GM21717 (cell line): ENCODE data around the gene QKI.
A peak's percentile ranks its signal among the peaks of the same experiment; 100 is the strongest.

ENCODE experiments used
- ATAC-seq: cut with Tn5 transposase; IDR thresholded peaks from one replicate; pipeline ENCODE4 v1.9.1; 2021; ENCODE audit warnings: mild to moderate bottlenecking, moderate library complexity; ENCODE audit not compliant: unreplicated experiment

QKI gene

GRCh38 chr6:163527291-163527690 lies 112.8 kb downstream of the QKI start:
- no peak for ATAC-seq

DNA sequence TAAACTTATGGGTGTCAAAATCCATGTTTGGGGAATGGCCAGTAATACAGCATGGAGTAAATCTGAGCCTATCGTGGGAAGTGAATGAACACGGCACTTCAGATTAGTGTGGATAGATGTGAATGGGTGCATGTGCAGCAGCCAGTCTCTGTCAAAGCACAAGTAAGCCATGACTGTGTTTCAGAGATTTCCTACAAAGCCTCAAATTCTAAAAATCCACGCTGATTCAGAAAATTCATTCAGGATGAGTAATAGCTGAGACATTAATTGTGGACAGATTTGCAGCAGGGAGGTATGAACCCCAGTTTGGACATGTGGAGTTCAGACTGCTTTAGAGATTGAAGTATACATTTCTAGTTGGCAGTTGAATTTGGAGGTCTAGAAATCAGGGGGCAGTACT lies 115.1 kb downstream of the QKI start:
- no peak for ATAC-seq

GRCh38 chr6:163530406-163530805 lies 115.9 kb downstream of the QKI start:
- ATAC-seq = no peak

- no peak for ATAC-seq
Measured at GRCh38 chr6:163531122-163531521, 116.6 kb downstream of the QKI start.

- ATAC-seq = no peak
Measured at GRCh38 chr6:163532526-163533078, 118.1 kb downstream of the QKI start.

DNA sequence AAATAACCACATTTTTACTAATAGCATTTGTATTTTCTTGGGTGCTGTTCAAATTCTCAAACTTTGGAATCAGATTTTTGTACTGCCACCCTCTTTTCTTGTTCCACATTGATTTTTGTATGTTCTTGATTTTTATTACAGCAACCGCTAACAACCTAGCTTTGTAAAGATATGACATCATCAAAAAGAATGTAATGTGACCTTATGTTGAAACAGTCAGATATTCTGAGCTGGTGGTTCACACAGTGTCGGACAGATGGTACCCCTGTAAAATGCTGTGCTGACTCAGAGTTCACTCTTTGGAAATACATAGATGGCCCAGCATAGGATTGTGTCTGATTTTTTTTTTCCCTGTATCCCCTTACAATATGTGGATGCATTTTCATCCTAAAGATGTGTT lies 118.9 kb downstream of the QKI start:
- no peak for ATAC-seq

DNA sequence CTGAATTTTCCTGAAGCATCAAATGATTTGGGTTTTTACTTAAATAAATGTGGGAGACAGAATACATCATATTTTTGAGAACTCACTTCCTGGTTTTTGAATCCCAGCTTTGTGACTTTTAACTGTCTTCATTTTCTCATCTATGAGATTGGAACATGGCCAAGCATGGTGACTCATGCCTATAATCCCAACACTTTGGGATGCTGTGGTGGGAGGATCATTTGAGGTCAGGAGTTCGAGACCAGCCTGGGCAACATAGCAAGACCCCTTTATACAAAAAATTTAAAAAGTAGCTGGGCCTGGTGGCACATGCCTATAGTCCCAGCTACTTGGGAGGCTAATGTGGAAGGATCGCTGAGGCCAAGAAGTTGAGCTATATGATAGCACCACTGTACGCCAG lies 122.3 kb downstream of the QKI start:
- no peak for ATAC-seq

DNA sequence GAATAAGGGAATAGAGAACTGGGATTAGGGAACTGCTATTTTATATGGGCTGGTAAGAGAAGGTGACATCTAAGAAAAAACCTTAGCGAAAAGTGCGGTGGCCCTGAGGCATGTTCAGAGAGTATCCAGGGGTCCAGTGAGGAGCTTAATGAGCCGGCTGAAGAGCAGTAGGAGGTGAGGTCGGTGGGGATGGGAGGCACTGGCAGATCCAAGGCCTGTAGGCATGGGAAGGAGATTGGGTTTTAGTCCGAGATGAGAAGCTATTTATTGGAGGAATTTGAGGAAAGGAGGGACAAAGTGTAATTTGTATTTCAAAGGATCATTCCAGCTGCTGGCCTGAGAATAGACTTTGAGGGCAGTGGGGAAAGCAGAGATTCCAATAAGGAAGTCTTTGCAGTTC lies 123.8 kb downstream of the QKI start:
- no peak for ATAC-seq

- ATAC-seq = no peak
Measured at GRCh38 chr6:163539101-163539762, 124.7 kb downstream of the QKI start.

DNA sequence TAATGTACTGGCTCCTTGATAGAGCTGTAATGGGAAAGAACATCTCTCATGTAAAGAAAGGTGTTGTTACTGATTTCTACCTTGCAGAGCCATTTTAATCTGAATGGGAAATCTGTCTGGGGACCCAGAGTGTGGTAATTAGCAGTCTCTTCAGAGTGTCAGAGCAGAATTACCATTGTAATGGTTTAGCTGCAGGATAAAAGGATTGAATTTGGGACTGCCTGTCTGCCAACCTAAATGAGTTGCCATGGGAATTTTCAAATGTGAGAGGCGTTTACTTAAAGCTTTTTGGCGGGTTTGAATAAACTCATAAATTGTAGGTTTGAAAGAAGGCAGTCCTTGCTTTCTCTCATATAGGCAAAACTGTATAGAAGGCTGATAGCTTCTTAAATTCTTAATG lies 128.8 kb downstream of the QKI start:
- ATAC-seq = no peak

DNA sequence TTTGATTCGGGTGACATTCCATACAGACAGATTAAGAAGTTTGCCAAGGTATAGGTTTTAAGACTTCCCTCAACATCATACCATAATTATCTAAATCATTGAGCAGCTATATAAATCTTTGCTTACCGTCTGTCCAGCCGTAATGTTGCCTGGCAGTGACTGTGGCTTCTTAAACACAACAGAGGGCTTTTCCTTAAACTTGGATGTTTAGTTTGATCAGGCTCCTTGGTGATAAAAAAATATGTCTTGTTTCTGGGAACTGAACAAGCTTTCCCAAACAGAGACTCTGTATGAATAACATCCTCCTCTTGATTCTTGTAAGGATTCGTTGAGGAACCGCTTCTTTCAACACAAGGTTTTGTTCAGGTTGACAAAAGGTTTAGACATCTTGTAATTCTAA lies 130.9 kb downstream of the QKI start:
- no peak for ATAC-seq

- ATAC-seq = no peak
Measured at GRCh38 chr6:163547287-163547686, 132.8 kb downstream of the QKI start.

DNA sequence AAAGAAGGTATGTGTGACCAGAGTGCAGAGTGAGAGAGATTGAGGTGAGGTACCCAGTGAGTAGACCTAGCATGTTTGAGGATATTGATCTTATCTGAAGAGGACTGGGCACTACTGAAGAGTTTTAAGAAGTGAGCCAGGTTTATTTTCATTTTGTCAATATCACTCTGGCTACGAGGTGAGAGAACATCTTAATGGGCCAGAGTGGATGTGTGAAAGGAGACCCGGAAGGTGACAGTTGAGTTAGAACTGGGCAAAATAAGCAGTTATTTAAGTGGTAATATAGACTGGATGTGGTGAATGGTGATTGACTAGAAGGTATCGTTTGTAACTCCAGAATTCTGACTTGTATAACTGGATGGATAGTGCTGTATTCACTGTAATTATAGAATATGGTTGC lies 134.1 kb downstream of the QKI start:
- ATAC-seq = no peak

DNA sequence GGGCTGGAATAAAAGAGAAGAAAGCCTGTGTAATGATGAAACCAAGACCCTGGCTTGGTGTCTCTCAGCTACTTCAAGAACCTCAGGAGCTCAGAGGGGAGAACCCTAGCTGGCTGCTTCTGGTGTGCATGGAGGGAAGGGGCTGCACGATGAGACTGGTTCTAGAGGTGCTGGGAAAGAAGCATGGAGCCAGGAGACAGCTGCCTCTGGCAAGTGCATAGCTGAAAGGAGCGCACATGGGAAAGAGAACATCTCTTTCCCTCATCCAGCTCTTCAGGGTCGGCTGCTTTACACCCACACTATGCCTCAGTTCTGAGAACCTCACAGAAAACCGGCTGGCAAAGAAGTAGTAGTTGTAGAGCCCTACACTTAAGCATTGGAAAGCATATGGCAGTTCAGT lies 139.5 kb downstream of the QKI start:
- ATAC-seq = no peak

DNA sequence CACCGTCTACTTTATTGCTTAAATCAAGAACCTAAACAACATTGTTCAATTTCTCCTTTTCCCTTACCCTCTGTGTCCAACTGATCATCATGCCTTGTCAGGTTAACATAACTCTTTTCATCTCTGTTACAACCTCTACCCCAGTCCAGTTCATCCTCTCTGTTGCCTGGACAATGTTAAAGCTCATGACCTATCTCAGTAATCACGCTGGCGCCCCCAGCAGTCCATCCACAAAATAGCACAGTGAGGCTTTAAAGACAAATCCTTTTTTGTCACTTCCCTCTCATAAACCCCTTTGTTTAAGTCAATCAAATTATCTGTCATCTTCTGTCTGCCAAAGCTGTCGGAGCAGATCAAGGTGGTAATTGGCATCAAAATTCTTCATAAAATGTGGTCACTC lies 140.1 kb downstream of the QKI start:
- ATAC-seq = peak; percentile 52

DNA sequence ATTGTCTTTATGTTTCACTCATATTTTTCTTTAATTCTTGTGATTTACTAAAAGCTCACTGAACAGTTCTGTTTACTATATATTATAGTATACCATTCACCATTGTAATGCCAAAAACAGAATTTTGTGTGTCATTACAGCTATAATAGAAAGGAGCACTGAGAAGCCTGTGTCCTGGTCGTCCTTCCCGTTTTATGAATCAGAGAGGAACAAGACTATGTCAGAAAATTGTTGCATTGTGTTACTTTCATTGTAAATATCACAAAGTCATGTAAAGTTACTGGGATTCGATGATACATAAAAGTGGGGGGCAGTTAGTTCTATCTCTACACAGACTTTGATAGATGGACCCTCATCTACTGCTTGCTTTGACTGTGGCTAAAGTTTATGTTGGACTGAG lies 145.1 kb downstream of the QKI start:
- ATAC-seq = no peak

GRCh38 chr6:163563318-163563717 lies 148.8 kb downstream of the QKI start:
- no peak for ATAC-seq

- ATAC-seq = no peak
Measured at GRCh38 chr6:163564534-163564933, 150.0 kb downstream of the QKI start.

GRCh38 chr6:163565140-163565539 lies 150.6 kb downstream of the QKI start:
- no peak for ATAC-seq

DNA sequence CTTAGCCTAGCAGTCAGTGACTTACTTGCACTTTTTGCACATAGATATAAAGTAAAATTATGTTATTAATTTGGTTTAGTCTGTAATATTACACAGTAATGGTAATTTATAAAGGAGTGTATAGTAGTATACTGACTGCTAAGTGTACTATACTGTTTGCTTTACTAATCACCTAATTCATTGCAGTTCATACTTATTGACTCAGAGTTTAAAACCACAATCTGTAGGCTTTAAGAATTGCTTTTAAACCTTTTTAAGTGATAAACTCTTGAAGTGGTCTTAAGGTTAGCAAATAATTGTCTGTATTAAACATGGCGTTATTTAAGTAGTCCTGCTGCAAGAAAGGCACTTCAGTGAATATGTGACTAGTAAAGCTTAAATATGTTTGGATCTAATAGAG lies 151.5 kb downstream of the QKI start:
- no peak for ATAC-seq

DNA sequence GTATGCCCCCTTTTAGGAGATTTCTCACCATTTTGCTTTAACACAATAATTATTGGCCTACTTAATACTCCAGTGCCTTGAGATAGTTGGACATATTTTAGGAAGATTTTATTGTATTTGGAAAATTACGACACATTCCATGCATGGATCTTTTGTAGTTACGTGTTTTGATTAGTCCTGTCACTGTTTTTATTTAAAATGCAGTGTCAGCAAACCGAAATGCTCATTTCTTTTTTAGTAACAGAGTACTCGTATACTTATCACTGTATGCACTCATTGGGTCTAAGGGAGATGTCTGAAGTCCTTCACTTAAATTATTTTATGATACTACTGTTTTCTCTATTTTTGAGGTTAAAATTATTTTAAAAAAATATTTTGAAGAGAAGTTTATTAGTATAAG lies 153.8 kb downstream of the QKI start:
- no peak for ATAC-seq

DNA sequence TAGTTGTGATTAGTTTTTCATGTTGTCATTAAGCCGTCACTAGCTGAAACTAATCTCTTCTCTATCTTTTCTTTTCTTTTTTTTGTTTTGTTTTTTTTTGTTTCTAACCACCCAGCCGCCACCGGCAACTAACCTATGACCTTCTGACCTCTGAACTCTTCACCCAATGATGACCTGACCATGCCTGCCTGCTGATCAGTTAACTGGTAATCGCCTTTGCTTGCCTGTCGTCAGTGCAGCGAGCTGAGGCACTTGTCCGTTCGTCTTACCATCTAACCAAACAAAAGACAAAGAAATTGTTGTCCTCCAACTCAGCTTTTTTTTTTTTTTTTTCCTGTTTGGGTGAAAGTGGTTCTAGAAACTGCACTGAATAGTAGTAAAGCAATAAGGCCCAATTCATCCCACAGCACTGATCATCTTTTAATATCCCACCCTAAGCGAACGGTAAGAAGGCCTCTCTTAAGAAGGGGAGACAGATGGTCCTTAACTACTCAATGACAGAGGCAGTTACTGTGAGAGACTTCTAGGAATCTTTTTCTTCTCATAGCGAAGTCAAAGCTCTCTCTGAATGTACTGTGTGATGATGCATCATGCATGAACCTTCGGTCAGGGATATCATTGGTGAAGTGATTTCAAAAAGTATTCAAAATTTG lies 156.2 kb downstream of the QKI start:
- ATAC-seq = no peak

- no peak for ATAC-seq
Measured at GRCh38 chr6:163571730-163572129, 157.2 kb downstream of the QKI start.
